ENCODE measurements around the gene CCR5.

DNA sequence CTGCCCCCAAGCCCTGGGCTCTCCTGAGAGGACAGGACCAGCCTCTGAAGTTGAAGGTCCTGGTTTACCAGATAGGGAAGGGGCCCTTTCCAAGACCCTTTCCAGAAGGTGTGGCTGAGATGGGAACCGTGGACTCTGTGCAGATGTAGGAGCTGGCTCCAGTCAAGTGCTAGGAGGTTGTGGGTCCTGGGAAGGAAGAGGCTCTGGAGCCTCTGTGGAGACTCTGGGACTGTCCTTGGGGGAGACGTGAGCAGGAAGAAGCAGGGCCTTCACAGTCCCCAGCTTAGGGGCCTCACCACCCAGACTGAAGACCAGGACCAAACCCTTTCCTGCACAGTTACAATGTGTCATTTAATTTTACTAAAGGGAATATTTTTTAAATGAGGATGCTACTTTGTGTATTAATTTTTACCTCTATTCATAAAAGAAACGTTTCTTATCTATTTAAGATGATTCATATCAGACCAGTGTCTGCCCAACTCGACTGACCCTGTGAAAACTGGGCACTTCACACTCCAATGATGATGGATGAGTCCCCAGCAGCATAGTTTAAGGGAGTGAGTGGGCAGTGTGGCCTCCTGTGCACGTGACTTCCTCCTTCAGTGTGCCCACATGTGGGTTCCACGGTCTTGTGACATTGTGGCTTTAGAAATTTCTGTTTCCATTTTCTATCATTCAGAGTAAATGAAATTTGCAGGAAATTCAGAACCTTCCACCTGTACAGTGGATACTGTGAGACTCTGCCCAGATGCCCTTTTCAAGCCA, 25.2 kb downstream of the CCR5 start:
- TF ChIP-seq, protein P1, sequence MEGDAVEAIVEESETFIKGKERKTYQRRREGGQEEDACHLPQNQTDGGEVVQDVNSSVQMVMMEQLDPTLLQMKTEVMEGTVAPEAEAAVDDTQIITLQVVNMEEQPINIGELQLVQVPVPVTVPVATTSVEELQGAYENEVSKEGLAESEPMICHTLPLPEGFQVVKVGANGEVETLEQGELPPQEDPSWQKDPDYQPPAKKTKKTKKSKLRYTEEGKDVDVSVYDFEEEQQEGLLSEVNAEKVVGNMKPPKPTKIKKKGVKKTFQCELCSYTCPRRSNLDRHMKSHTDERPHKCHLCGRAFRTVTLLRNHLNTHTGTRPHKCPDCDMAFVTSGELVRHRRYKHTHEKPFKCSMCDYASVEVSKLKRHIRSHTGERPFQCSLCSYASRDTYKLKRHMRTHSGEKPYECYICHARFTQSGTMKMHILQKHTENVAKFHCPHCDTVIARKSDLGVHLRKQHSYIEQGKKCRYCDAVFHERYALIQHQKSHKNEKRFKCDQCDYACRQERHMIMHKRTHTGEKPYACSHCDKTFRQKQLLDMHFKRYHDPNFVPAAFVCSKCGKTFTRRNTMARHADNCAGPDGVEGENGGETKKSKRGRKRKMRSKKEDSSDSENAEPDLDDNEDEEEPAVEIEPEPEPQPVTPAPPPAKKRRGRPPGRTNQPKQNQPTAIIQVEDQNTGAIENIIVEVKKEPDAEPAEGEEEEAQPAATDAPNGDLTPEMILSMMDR (conservative IDR thresholded peaks at IDR 0.05; ENCODE audit: low read length), result no peak
- no peak for TF ChIP-seq EZH2phosphoT487 (IDR thresholded peaks at IDR 0.05; ENCODE audit: borderline replicate concordance)
